AG04449 (cell line): ENCODE results near the gene CAMK2B.

Experiments
- CTCF ChIA-PET: fragments of 350-600 bp; formaldehyde crosslinking; extraction: SDS; loops from one replicate; lab custom pipeline; 2021; ENCODE audit warnings: antibody characterized with exemption; lab: Yijun Ruan, JAX
- POLR2A ChIA-PET: fragments of 400-600, 350-600 bp; formaldehyde crosslinking; extraction: SDS; loops from one replicate; lab custom pipeline; 2020; ENCODE audit warnings: antibody characterized with exemption, inconsistent platforms; lab: Yijun Ruan, JAX
- DNase-seq: peaks from one replicate; pipeline ENCODE4 v3.0.0-alpha.2; 2010; ENCODE audit warnings: low read depth, low spot score
- H3K4me3 ChIP-seq: 2 replicates; pipeline ENCODE4 v1.5.1; 2011; ENCODE audit warnings: low read depth, mild to moderate bottlenecking, control low read depth, low read length
- CTCF ChIP-seq: IDR thresholded peaks from one replicate; pipeline ENCODE4 v1.5.1; 2011; ENCODE audit warnings: mild to moderate bottlenecking, moderate library complexity, low read length, control low read depth, inconsistent platforms; ENCODE audit not compliant: insufficient read depth; ENCODE audit errors: missing control alignments

The CAMK2B gene

DNA sequence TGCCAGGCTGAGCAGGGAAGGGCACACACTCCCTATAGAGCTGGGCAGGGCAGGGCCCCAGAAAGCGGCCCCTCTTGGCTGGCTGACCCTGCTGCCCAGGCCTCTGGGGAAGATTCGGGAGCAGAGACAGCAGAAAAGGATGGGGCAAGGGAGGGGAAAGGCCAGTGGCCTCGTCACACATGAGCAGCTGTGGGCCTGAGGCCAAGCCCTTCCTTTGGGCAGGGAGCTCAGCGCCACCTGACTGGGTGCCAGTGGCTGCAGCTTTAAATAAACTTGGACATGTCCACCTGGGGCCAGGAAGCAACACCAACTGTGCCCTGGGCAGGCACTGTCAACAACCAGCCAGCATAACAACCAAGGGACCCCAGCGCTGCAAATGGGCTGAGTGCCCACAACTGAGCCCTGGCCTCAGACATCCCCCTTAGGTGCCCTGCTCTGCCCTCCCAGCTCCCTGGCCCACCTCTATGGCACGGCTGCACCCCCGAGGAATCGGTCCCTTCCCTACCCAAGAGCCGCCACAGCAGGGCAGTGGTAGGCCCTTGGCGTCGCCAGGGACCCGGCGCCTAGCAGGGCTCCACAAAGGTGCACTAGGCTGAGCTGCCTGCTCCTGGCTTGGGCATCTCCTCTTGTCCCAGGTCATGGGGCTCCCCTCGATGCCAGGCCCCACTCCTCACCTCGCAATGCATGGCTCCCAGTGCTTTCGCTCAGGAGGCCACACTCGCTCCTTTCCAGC lies 2.6 kb downstream of the CAMK2B start:
- H3K4me3 ChIP-seq = no peak overlapping the region

GRCh38 chr7:44321796-44322195 lies 3.6 kb downstream of the CAMK2B start:
- POLR2A ChIA-PET = no interaction called here
- no peak overlapping the region for H3K4me3 ChIP-seq
- DNase-seq = no peak
- CTCF ChIA-PET = no interaction called here
- no peak for TF ChIP-seq CTCF

More for the DNA sequence above, 2.6 kb downstream of the CAMK2B start:
- no peak for DNase-seq
- TF ChIP-seq CTCF = no peak
- POLR2A ChIA-PET = no interaction called here
- CTCF ChIA-PET = interaction anchor here (1.0 kb wide), 2 partner anchors 81 to 243 kb away, joined by 3 to 4 read pairs; no protein-coding TSS in a partner anchor

DNA sequence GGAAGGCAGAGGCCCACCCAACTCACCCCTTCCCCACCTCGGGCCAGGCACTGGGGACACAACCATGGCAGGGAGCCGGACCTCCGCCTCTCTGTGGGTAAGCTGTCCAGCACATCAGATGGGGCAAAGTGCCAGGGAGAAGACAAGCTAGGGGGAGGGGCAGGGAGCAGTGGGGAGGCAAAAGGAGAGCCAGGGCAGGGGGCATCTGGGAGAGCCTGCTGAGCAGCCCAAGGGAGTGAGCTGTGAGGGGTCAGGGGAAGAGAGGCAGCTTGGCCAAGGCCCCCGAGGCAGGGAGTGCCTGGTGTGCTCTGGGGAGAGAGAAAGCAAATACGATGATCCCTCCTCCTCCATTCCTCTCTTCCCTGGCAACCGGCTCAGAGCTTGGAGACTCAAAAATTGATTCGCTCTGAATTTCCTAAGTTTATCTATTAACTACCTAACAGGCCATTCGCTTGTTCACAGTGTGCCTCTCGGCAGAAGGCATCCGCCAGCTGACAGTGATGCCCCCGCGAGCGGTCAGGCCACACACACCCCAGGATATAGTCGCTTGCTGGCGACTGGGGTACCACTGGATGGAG lies 4.5 kb downstream of the CAMK2B start:
- ChIA-PET CTCF (interaction anchor here (1.2 kb wide), 1 partner anchor 28 kb away, joined by 3 read pairs; no protein-coding TSS in a partner anchor), POLR2A (no interaction called here)

DNA sequence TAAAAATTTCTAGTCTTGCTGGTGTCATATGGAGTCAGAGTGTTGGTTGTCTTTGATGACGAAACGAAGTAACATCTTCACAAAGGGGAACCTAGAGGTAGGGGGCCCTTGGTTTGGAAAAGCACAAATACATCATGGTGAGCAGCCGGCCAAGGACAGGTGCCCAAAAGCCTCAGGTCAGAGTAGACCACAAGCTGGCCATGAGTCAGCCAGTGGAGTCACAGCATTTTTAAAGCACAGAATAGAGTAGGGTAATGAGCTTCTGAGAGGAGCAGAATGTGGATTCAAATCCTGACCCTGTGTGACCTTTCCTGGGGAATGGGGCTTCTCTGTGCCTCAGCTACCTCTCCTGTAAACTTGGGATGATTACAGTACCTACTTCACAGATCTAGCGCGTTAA lies 5.3 kb downstream of the CAMK2B start:
- ChIA-PET POLR2A (no interaction called here), CTCF (no interaction called here)
- no peak for TF ChIP-seq CTCF
- DNase-seq = no peak
- H3K4me3 ChIP-seq = no peak overlapping the region

More for the DNA sequence above, 4.5 kb downstream of the CAMK2B start:
- DNase-seq = no peak
- no peak for TF ChIP-seq CTCF
- H3K4me3 ChIP-seq = no peak overlapping the region

DNA sequence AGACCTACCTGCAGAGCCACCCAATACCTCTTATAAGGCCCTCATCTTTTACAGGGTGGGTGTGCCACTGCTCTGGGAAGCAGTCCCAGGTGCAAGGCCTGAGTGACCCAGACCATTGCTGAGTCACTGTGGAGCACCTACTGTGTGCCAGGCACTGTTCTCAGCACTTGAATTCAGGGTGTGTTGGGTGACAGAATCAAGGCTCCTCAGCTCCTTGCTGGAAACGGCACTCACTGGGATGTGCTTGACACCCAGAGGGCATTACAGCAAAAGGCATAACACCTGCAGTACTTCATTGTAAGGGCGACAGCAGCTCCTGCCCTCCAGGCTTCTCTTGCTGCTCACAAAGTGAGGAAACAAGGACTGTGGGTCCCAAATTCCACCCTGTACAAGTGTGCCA lies 7.1 kb downstream of the CAMK2B start:
- CTCF ChIA-PET = interaction anchor here (1.3 kb wide), 1 partner anchor 9 kb away, joined by 4 read pairs; no protein-coding TSS in a partner anchor
- TF ChIP-seq CTCF = no peak
- DNase-seq = no peak
- no peak overlapping the region for H3K4me3 ChIP-seq
- POLR2A ChIA-PET = no interaction called here

DNA sequence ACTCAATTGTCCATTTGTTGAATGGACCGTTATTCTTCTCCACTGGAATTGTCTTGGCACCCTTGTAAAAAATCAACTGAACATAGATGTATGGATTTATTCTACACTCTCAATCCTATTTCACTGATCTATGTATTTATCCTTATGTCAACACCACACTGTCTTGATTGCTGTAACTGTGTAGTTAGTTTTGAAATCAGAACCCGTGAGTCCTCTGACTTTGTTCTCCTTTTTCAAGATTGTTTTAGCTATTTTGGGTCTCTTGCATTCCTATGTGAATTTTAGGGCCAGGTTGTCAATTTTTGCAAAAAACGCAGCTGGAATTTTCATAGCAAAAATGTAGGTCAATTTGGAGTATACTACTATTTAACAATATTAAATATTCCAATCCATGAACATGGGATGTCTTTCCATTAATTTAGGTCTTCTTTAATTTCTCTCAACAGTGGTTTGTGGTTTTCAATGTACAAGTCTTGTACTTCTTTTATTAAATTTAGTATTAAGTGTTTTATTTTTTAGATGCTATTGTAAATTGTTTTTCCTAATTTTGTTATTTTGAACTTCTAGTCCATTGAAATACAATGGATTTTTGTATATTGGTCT lies 10.0 kb downstream of the CAMK2B start:
- no peak for DNase-seq
- no peak for TF ChIP-seq CTCF
- ChIA-PET POLR2A (no interaction called here), CTCF (interaction anchor here (1.1 kb wide), 1 partner anchor 296 kb away, joined by 3 read pairs; no protein-coding TSS in a partner anchor)
- no peak overlapping the region for H3K4me3 ChIP-seq
